ENCODE measurements around the gene TAF7L.

The TAF7L gene

DNA sequence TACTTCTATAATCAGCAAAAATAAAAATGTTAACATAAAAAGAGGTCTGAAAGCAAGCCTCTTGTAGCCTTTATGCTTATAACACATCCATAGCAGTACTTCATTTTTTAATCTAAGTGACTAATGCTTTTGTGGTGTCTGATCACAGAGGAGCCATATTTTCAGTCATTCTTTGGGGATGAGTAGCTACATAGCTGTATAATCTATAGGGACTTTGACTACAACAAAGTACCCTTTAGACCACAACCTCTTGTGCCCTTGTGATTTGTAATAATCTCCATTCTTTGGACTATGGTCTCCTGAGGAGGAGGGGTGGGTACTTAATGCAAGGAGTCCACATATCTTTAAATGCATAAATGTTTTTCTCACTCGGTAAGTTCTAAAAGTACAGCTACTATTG, 62.0 kb downstream of the TAF7L start:
- Histone ChIP-seq H3K27me3 (ENCODE audit: control insufficient read depth in 1 of 2, insufficient read depth in 2 of 2, low read length in 2 of 2) (no peaks in the 10 kb centered on the region), H3K27ac (ENCODE audit: low read depth, low read length) (no peak overlapping the region), H3K36me3 (ENCODE audit: control insufficient read depth in 1 of 2, insufficient read depth in 2 of 2, low read length in 2 of 2) (no peaks in the 10 kb centered on the region), H3K4me3 (ENCODE audit: low read depth in 1 of 2, low read length in 2 of 2) (no peak overlapping the region), H3K9me3 (ENCODE audit: control insufficient read depth in 1 of 2, low read length in 2 of 2) (no peaks in the 10 kb centered on the region), H3K4me1 (ENCODE audit: control insufficient read depth in 1 of 2, insufficient read depth in 2 of 2, low read length in 2 of 2) (no peaks in the 10 kb centered on the region), H3K9ac (ENCODE audit: low read depth in 1 of 2, low read length in 2 of 2) (no peak overlapping the region)

- no peaks in the 10 kb centered on the region for H3K27me3 ChIP-seq (ENCODE audit: control insufficient read depth in 1 of 2, insufficient read depth in 2 of 2, low read length in 2 of 2)
- no peak overlapping the region for H3K9ac ChIP-seq (ENCODE audit: low read depth in 1 of 2, low read length in 2 of 2)
- no peaks in the 10 kb centered on the region for H3K9me3 ChIP-seq (ENCODE audit: control insufficient read depth in 1 of 2, low read length in 2 of 2)
- no peak overlapping the region for H3K4me3 ChIP-seq (ENCODE audit: low read depth in 1 of 2, low read length in 2 of 2)
- no peak overlapping the region for H3K27ac ChIP-seq (ENCODE audit: low read depth, low read length)
- H3K4me1 ChIP-seq (ENCODE audit: control insufficient read depth in 1 of 2, insufficient read depth in 2 of 2, low read length in 2 of 2), result no peaks in the 10 kb centered on the region
- no peaks in the 10 kb centered on the region for H3K36me3 ChIP-seq (ENCODE audit: control insufficient read depth in 1 of 2, insufficient read depth in 2 of 2, low read length in 2 of 2)
Measured at GRCh38 chrX:101223226-101223625, 67.9 kb downstream of the TAF7L start.

GRCh38 chrX:101220662-101221260, 70.4 kb downstream of the TAF7L start:
- Histone ChIP-seq H3K4me3 (ENCODE audit: low read depth in 1 of 2, low read length in 2 of 2) (no peak overlapping the region), H3K4me1 (ENCODE audit: control insufficient read depth in 1 of 2, insufficient read depth in 2 of 2, low read length in 2 of 2) (no peaks in the 10 kb centered on the region), H3K27me3 (ENCODE audit: control insufficient read depth in 1 of 2, insufficient read depth in 2 of 2, low read length in 2 of 2) (no peaks in the 10 kb centered on the region), H3K36me3 (ENCODE audit: control insufficient read depth in 1 of 2, insufficient read depth in 2 of 2, low read length in 2 of 2) (no peaks in the 10 kb centered on the region), H3K9ac (ENCODE audit: low read depth in 1 of 2, low read length in 2 of 2) (no peak overlapping the region), H3K9me3 (ENCODE audit: control insufficient read depth in 1 of 2, low read length in 2 of 2) (no peaks in the 10 kb centered on the region), H3K27ac (ENCODE audit: low read depth, low read length) (no peak overlapping the region)

DNA sequence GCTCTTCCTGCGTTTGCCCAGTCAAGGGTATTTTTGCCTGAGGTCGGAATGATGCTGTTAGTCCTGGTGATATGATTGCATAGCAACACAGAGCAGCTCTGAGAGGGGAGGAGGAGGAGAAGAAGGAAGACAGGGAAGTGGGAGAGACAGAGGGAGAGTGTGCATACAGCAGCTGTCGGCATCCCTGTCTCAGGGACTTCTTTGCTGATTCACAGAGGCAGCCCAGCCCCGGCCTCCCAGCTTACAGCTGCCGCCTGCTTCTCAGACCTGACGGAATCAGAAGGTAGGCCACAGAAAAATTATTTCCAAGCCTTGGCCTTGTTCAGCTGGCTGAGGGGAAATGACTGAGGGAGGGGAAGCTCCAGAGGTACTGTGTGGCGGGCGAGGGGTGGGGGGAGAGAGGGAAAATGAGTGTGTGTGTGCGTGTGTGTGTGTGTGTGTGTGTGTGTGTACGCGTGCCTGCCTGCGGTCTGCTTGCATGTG, 71.2 kb downstream of the TAF7L start:
- H3K4me1 ChIP-seq (ENCODE audit: control insufficient read depth in 1 of 2, insufficient read depth in 2 of 2, low read length in 2 of 2), result no peaks in the 10 kb centered on the region
- no peaks in the 10 kb centered on the region for H3K36me3 ChIP-seq (ENCODE audit: control insufficient read depth in 1 of 2, insufficient read depth in 2 of 2, low read length in 2 of 2)
- no peak overlapping the region for H3K4me3 ChIP-seq (ENCODE audit: low read depth in 1 of 2, low read length in 2 of 2)
- H3K9ac ChIP-seq (ENCODE audit: low read depth in 1 of 2, low read length in 2 of 2), result no peak overlapping the region
- no peaks in the 10 kb centered on the region for H3K27me3 ChIP-seq (ENCODE audit: control insufficient read depth in 1 of 2, insufficient read depth in 2 of 2, low read length in 2 of 2)
- no peak overlapping the region for H3K27ac ChIP-seq (ENCODE audit: low read depth, low read length)
- H3K9me3 ChIP-seq (ENCODE audit: control insufficient read depth in 1 of 2, low read length in 2 of 2), result no peaks in the 10 kb centered on the region

- no peak within 1 kb of the TSS for H3K9ac ChIP-seq (ENCODE audit: low read depth in 1 of 2, low read length in 2 of 2)
- H3K27me3 ChIP-seq (ENCODE audit: control insufficient read depth in 1 of 2, insufficient read depth in 2 of 2, low read length in 2 of 2), result no peaks in the 10 kb centered on the region
- no peaks in the 10 kb centered on the region for H3K36me3 ChIP-seq (ENCODE audit: control insufficient read depth in 1 of 2, insufficient read depth in 2 of 2, low read length in 2 of 2)
- H3K4me3 ChIP-seq (ENCODE audit: low read depth in 1 of 2, low read length in 2 of 2), result no peak within 1 kb of the TSS
- no peaks in the 10 kb centered on the region for H3K4me1 ChIP-seq (ENCODE audit: control insufficient read depth in 1 of 2, insufficient read depth in 2 of 2, low read length in 2 of 2)
- H3K27ac ChIP-seq (ENCODE audit: low read depth, low read length), result no peak within 1 kb of the TSS
- no peaks in the 10 kb centered on the region for H3K9me3 ChIP-seq (ENCODE audit: control insufficient read depth in 1 of 2, low read length in 2 of 2)
Measured at GRCh38 chrX:101219116-101219863, 71.8 kb downstream of the TAF7L start, which contains the start of gene DRP2. Gene DRP2 (plus strand): TSS chrX:101219786. CDS start chrX:101231648, 11,862 bp downstream.
